Stimulated activated CD4-positive, alpha-beta T cell treated with anti-CD3 and anti-CD28 coated beads, Interleukin-2, amount 100 ng/mL, for 48 hours (primary cell): Measurements from ENCODE around the gene LGALS7.

Experiments used
- DNase-seq, 2 donors: peaks; one replicate each; pipeline ENCODE4 v3.0.0-alpha.2; 2020

LGALS7 gene

DNA sequence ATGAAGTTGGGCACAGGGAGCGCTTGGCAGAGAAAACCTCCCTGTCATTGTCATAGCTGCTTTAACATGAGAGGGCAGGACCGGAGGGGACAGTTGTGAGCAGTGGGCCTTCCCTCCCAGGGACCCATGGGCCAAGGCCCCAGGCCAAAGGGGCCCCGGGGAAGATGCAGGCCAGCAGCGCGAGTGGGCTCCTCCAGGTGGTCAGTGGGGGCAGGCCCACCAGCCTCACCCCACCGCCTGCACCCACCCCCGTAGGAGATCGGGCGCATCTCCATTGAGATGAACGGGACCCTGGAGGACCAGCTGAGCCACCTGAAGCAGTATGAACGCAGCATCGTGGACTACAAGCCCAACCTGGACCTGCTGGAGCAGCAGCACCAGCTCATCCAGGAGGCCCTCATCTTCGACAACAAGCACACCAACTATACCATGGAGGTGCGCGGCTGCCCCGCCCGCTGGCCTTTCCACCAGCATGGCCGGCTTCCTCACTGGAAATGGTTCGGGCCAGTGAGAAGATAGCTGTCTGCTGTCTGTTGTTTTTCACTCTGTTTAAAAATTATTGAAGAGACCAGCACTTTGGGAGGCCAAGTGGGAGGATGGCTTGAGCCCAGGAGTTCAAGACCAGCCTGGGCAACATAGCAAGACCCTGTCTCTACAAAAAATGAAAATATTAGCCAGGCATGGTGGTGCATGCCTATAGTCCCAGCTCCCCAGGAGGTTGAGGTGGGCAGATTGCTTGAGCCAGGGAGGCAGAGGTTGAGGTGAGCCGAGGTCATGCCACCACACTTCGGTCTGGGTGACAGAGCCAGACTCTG lies 47.6 kb downstream of the LGALS7 start:
- no peak for DNase-seq

DNA sequence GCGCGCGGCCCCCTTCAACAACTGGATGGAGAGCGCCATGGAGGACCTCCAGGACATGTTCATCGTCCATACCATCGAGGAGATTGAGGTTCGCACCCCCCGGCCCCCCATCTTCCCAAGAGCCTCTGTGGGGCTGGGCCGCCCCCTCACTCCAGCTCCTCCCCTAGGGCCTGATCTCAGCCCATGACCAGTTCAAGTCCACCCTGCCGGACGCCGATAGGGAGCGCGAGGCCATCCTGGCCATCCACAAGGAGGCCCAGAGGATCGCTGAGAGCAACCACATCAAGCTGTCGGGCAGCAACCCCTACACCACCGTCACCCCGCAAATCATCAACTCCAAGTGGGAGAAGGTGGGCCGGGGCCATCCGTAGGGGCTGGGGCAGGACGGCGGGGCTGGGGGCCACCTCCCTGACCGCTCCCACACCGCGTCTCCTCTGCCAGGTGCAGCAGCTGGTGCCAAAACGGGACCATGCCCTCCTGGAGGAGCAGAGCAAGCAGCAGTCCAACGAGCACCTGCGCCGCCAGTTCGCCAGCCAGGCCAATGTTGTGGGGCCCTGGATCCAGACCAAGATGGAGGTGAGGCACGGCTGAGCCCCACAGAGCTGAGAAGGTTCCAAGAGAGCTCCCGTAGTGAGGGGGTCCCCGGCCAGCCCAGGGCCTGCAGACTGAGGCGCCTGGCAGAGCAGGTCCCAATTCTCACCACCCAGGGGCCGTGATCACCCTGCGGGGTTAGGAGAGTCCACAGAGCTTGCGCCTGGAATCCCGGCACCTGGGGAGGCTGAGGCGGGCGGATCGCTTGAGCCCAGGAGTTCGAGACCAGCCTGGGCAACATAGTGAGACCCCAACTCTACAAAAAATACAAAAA lies 49.1 kb downstream of the LGALS7 start:
- DNase-seq = no peak

GRCh38 chr19:38723606-38723965 lies 49.7 kb downstream of the LGALS7 start:
- DNase-seq = no peak

GRCh38 chr19:38722947-38723605 lies 50.2 kb downstream of the LGALS7 start:
- DNase-seq = no peak

DNA sequence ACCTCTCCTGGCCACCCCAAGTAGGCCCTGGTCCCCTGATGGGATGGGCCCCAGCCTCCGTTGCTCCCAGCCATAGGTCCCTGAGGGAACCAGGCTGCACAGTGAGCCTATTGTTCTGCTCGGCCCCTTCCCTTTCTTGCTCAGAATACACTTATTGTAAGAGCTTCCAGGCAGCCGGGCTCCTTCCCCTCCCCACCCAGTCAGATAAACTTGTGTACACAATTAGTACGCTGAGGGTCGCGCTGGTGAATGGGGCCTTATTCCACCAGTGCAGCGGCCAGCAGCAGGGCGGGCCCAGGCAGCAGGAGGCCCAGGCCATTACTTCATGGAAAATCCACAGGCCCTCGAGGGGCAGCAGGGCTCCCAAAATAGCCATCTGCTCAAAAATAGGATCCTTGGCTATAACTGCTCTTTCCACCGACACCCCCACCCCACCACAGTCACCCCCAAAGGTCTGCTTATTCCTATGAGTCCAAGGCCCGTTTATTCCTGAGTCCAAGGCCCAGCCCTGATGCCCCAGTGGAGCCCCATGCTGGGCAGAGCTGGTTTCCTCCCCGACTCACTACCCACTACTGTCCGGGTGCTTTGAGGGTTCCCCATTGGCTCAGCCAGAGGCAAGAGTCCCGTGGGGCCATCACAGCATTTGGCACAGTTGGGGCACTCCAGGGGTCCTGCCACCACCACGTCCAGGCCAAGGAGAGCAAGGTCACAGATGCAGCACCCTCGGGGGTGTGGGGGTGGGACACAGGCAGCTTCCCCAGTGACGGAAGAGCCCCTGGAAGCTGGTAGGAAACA lies 51.1 kb downstream of the LGALS7 start:
- no peak for DNase-seq

DNA sequence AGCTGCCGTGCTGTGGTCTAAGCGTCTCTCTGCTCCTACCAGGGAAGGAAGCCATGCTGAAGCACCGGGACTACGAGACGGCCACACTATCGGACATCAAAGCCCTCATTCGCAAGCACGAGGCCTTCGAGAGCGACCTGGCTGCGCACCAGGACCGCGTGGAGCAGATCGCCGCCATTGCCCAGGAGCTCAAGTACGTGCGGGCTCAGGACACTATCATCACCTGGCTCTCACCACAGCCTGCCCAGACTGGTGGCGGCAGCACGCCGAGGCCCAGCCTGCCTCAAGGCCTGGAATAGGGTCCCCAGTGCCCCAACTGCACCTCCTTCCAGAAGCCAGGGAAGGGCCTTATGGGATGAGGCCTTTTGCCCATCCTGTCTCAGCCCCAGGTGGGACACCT lies 51.8 kb downstream of the LGALS7 start:
- no peak for DNase-seq
